Measurements from ENCODE around the gene HNRNPA1. TPM values are rescaled to one million over a fixed set of nuclear protein-coding genes. Genes with fewer than 3 reads are reported as not detected.

HNRNPA1 gene
- total and polyA plus RNA-seq, 2 of the 4 experiments (the other 2 are of a cell fraction) = 747 to 1,409 TPM

GRCh38 chr12:54299515-54300224 lies 19.1 kb downstream of the HNRNPA1 start:
- H3K4me2 ChIP-seq (ENCODE audit: low read depth, low read length) = no peak overlapping the region; the same call in 1 of the 2 replicates
- H2BK5ac ChIP-seq (ENCODE audit: low read depth, low read length, poor library complexity, severe bottlenecking) = no peak overlapping the region
- H4K8ac ChIP-seq (ENCODE audit: low read depth in 2 of 2, low read length in 2 of 2) = no peak overlapping the region
- H3K14ac ChIP-seq (replicated peaks; ENCODE audit: low read depth, low read length) = no peak overlapping the region
- intact Hi-C loops (cut with micrococcal nuclease) = no loop called here
- H3K27ac ChIP-seq (ENCODE audit: insufficient read depth, low read length) = no peak overlapping the region
- H2BK20ac ChIP-seq (ENCODE audit: low read depth, low read length) = no peak overlapping the region
- ChIA-PET POLR2A (ENCODE audit: unreplicated experiment) (interaction anchor here (0.6 kb wide), 1 partner anchor 9 kb away, joined by 3 read pairs; no protein-coding TSS in a partner anchor), CTCF (interaction anchor here (0.8 kb wide), 1 partner anchor 25 kb away, joined by 3 read pairs; the partner anchor contains the start of gene COPZ1)
- peaks cover 37% of the 10 kb centered on the region for H3K27me3 ChIP-seq (ENCODE audit: control insufficient read depth, insufficient read depth, low read length)
- no peak overlapping the region for H3K23ac ChIP-seq (ENCODE audit: low read depth, low read length)
- H3K79me1 ChIP-seq (ENCODE audit: low read depth in 1 of 2, low read length in 2 of 2) = no peaks in the 10 kb centered on the region
- no TSS peak for BruUV-seq (replicated peaks)
- no peaks in the 10 kb centered on the region for H3K36me3 ChIP-seq (ENCODE audit: control insufficient read depth, insufficient read depth, low read length)
- ATAC-seq (ENCODE audit: low read depth) (no peak), DNase-seq (no peak)
- no peak overlapping the region for H2AFZ ChIP-seq (replicated peaks; ENCODE audit: low read length, poor library complexity)
- no peak overlapping the region for H2AK9ac ChIP-seq (replicated peaks; ENCODE audit: low read depth, low read length, poor library complexity)
- H2BK15ac ChIP-seq (ENCODE audit: low read depth, low read length) = no peak overlapping the region
- no peak overlapping the region for H3K4ac ChIP-seq (ENCODE audit: low read depth, low read length)
- H2BK120ac ChIP-seq (ENCODE audit: low read depth, low read length) = no peak overlapping the region
- H4K20me1 ChIP-seq (ENCODE audit: insufficient read depth, low read length) = no peaks in the 10 kb centered on the region
- H3K18ac ChIP-seq (ENCODE audit: low read depth, low read length) = no peak overlapping the region
- H3K9ac ChIP-seq (ENCODE audit: low read depth, low read length) = no peak overlapping the region
- no peak for TF ChIP-seq MAZ (IDR thresholded peaks at IDR 0.05; ENCODE audit: borderline replicate concordance, low read depth, low read length)
- TF ChIP-seq BHLHE40 (IDR thresholded peaks at IDR 0.05; ENCODE audit: low read depth, low read length) = no peak
- TF ChIP-seq, protein P1, sequence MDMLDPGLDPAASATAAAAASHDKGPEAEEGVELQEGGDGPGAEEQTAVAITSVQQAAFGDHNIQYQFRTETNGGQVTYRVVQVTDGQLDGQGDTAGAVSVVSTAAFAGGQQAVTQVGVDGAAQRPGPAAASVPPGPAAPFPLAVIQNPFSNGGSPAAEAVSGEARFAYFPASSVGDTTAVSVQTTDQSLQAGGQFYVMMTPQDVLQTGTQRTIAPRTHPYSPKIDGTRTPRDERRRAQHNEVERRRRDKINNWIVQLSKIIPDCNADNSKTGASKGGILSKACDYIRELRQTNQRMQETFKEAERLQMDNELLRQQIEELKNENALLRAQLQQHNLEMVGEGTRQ (IDR thresholded peaks at IDR 0.05; ENCODE audit: low read depth, low read length) = no peak
- no peak for TF ChIP-seq RAD21 (IDR thresholded peaks at IDR 0.05; ENCODE audit: low read length)
- TF ChIP-seq POLR2A (IDR thresholded peaks at IDR 0.05; ENCODE audit: low read depth, low read length) = no peak
- TF ChIP-seq RCOR1 (IDR thresholded peaks at IDR 0.05; ENCODE audit: insufficient replicate concordance, low read length) = no peak
- no peak for TF ChIP-seq CHD1 (IDR thresholded peaks at IDR 0.05; ENCODE audit: low read depth, low read length)
- no peak for TF ChIP-seq MAFK (IDR thresholded peaks at IDR 0.05; ENCODE audit: low read depth, low read length)
- TF ChIP-seq MXI1 (IDR thresholded peaks at IDR 0.05; ENCODE audit: borderline replicate concordance, low read depth, low read length) = no peak
- no peak for TF ChIP-seq NFE2L2 (IDR thresholded peaks at IDR 0.05; ENCODE audit: low read depth, low read length)
- no peak for TF ChIP-seq FOS (IDR thresholded peaks at IDR 0.05; ENCODE audit: low read depth, low read length)
- TF ChIP-seq, protein P2, sequence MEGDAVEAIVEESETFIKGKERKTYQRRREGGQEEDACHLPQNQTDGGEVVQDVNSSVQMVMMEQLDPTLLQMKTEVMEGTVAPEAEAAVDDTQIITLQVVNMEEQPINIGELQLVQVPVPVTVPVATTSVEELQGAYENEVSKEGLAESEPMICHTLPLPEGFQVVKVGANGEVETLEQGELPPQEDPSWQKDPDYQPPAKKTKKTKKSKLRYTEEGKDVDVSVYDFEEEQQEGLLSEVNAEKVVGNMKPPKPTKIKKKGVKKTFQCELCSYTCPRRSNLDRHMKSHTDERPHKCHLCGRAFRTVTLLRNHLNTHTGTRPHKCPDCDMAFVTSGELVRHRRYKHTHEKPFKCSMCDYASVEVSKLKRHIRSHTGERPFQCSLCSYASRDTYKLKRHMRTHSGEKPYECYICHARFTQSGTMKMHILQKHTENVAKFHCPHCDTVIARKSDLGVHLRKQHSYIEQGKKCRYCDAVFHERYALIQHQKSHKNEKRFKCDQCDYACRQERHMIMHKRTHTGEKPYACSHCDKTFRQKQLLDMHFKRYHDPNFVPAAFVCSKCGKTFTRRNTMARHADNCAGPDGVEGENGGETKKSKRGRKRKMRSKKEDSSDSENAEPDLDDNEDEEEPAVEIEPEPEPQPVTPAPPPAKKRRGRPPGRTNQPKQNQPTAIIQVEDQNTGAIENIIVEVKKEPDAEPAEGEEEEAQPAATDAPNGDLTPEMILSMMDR (conservative IDR thresholded peaks at IDR 0.05; ENCODE audit: low read depth, low read length) = no peak
- TF ChIP-seq ELK1 (IDR thresholded peaks at IDR 0.05; ENCODE audit: borderline replicate concordance, low read depth, low read length) = no peak
- TF ChIP-seq RFX5 (IDR thresholded peaks at IDR 0.05; ENCODE audit: low read depth, low read length) = no peak
- TF ChIP-seq CEBPB (IDR thresholded peaks at IDR 0.05; ENCODE audit: low read depth, low read length) = no peak
- no peak overlapping the region for H2AK5ac ChIP-seq (ENCODE audit: low read depth, low read length)
- no peak overlapping the region for H3K56ac ChIP-seq (ENCODE audit: extremely low read depth, insufficient read depth, low read length)
- H3K9me1 ChIP-seq (ENCODE audit: insufficient read depth, low read length) = 0 out of 2 replicates have a peak, but pooled peaks cover 3% of the 10 kb centered on the region
- no CpG with 5 or more reads among the region's 8 CpGs for WGBS, 2 experiments (ENCODE audit: extremely low coverage in 2 of 2, insufficient read length in 1 of 2)
- H4K91ac ChIP-seq (ENCODE audit: insufficient read depth, low read depth, low read length) = no peak overlapping the region
- no peak overlapping the region for H3K4me3 ChIP-seq (ENCODE audit: insufficient read depth, low read depth, low read length)
- H4K5ac ChIP-seq (ENCODE audit: low read depth, low read length) = no peak overlapping the region
- H3K4me1 ChIP-seq (ENCODE audit: control insufficient read depth, insufficient read depth, low read length) = peaks cover 9% of the 10 kb centered on the region
- dilution Hi-C loops (cut with HindIII; ENCODE audit: low sequenced_read_pairs, unreplicated experiment) = no loop called here
- no peaks in the 10 kb centered on the region for H3K9me3 ChIP-seq (ENCODE audit: control insufficient read depth, insufficient read depth, low read length)
- in situ Hi-C loops (cut with MboI; ENCODE audit: low sequenced_read_pairs) = no loop called here

Measured in IMR-90 (cell line).